Suprapubic skin (tissue), 4 donors: ENCODE data around the gene ARRB1. TPM values are rescaled to one million over a fixed set of nuclear protein-coding genes. Genes with fewer than 3 reads are reported as not detected.
A peak's percentile ranks its signal among the peaks of the same experiment; 100 is the strongest.

Experiments
- DNase-seq, 2 donors: peaks; one replicate each; pipeline ENCODE4 v3.0.0-alpha.2; 2019; ENCODE audit warnings: low spot score in 2 of 2
- H3K27ac ChIP-seq: fragments of 200-600 bp; sonication (generic); one replicate; pipeline ENCODE4 v1.5.1; 2019
- H3K27me3 ChIP-seq: fragments of 200-600 bp; sonication (generic); one replicate; pipeline ENCODE4 v1.5.1; 2019
- H3K36me3 ChIP-seq: fragments of 200-600 bp; sonication (generic); one replicate; pipeline ENCODE4 v1.5.1; 2019
- H3K4me1 ChIP-seq: fragments of 200-600 bp; sonication (generic); one replicate; pipeline ENCODE4 v1.5.1; 2019
- H3K4me3 ChIP-seq: fragments of 200-600 bp; sonication (generic); one replicate; pipeline ENCODE4 v1.5.1; 2019; ENCODE audit warnings: mild to moderate bottlenecking
- H3K9me3 ChIP-seq: fragments of 200-600 bp; sonication (generic); one replicate; pipeline ENCODE4 v1.5.1; 2019
- EP300 ChIP-seq: sonication (generic); formaldehyde crosslinking; IDR thresholded peaks from one replicate; pipeline ENCODE4 v1.6.1; 2017; ENCODE audit warnings: antibody characterized with exemption
- POLR2A ChIP-seq, 2 donors: fragments of 450-650 bp; IDR thresholded peaks; one replicate each; pipeline ENCODE4 v1.6.1; 2017; ENCODE audit warnings: antibody characterized with exemption in 2 of 2, mild to moderate bottlenecking in 2 of 2, moderate library complexity in 2 of 2
- POLR2AphosphoS5 ChIP-seq, 3 donors: sonication (generic); formaldehyde crosslinking; IDR thresholded peaks; one replicate each; pipeline ENCODE4 v1.6.1; 2017; ENCODE audit warnings: antibody characterized with exemption in 3 of 3
- WGBS: methylation state at CpG from one replicate; pipeline ENCODE4 v1.1.5; 2018; 5-methylcytosine and 5-hydroxymethylcytosine counted together
- total RNA-seq, 4 donors: library from RNA; depleted of rRNA; stranded (reverse); fragments of >200 nt; gene quantifications; one replicate each; pipeline ENCODE4 v1.1.0, GENCODE V29; 2016
- TF ChIP-seq, protein P1 (sequence below), 2 donors: fragments of 200-600 bp in 1 of 2; fragments of 450-650 bp in 1 of 2; sonication (generic) in 1 of 2; IDR thresholded peaks; one replicate each; pipeline ENCODE4 v1.5.1; 2016 to 2019; ENCODE audit warnings: antibody characterized with exemption in 2 of 2, mild to moderate bottlenecking in 1 of 2, moderate library complexity in 1 of 2

The ARRB1 gene
- total RNA-seq, 4 donors from 2014 or later = 24.8 to 57.2 (median 38.4) TPM

DNA sequence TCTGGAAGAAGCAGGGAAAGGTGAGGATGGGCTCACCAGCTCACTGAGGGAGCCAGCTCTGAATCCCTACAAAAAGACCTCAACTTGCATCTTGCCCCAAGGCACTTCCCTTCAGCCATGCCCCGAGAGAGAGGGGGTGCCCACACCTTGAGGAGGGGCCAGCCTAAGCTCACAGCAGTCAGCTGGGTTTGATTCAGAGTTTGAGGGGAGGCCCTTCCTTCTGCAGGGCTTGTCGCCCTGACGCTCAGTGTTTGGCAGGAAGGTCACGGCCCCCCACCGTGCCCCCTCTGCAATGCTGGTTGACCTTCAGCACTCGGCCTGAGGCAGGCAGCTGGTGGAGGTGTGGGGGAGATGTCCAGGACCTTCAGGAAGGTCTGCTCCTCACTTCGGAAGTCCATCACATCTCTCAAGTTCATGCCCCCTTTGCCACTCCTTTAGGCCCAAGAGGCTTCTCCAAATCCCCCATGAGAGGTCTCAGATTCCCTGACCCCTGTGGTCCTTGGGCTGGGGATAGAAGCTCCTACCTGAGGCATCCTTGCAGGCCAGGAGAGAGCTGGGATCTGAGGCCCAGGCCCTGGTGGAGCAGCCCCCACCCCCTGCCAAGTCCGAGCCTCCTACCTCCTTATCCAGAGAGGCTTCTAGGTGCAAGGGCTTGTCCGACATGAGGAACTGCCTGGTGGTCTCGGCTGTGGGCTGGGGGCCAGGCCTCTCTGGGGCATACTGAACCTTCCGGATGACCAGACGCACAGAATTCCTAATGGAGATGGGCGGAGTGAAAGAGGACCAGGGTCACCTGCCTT, 73.3 kb downstream of the ARRB1 start:
- Histone ChIP-seq H3K9me3 (no peaks in the 10 kb centered on the region), H3K27me3 (no peaks in the 10 kb centered on the region), H3K27ac (no peak overlapping the region), H3K4me3 (no peak overlapping the region), H3K4me1 (peaks cover 14% of the 10 kb centered on the region), H3K36me3 (peaks cover 68% of the 10 kb centered on the region)
- TF ChIP-seq, protein P1, sequence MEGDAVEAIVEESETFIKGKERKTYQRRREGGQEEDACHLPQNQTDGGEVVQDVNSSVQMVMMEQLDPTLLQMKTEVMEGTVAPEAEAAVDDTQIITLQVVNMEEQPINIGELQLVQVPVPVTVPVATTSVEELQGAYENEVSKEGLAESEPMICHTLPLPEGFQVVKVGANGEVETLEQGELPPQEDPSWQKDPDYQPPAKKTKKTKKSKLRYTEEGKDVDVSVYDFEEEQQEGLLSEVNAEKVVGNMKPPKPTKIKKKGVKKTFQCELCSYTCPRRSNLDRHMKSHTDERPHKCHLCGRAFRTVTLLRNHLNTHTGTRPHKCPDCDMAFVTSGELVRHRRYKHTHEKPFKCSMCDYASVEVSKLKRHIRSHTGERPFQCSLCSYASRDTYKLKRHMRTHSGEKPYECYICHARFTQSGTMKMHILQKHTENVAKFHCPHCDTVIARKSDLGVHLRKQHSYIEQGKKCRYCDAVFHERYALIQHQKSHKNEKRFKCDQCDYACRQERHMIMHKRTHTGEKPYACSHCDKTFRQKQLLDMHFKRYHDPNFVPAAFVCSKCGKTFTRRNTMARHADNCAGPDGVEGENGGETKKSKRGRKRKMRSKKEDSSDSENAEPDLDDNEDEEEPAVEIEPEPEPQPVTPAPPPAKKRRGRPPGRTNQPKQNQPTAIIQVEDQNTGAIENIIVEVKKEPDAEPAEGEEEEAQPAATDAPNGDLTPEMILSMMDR (IDR thresholded peaks at IDR 0.05) = no peak
- TF ChIP-seq EP300 (no peak), POLR2A (IDR thresholded peaks at IDR 0.05) (no peak), POLR2AphosphoS5 (IDR thresholded peaks at IDR 0.05) (no peak)
- DNase-seq = no peak
- 86% methylated on average over 12 of the region's 13 CpGs for WGBS

DNA sequence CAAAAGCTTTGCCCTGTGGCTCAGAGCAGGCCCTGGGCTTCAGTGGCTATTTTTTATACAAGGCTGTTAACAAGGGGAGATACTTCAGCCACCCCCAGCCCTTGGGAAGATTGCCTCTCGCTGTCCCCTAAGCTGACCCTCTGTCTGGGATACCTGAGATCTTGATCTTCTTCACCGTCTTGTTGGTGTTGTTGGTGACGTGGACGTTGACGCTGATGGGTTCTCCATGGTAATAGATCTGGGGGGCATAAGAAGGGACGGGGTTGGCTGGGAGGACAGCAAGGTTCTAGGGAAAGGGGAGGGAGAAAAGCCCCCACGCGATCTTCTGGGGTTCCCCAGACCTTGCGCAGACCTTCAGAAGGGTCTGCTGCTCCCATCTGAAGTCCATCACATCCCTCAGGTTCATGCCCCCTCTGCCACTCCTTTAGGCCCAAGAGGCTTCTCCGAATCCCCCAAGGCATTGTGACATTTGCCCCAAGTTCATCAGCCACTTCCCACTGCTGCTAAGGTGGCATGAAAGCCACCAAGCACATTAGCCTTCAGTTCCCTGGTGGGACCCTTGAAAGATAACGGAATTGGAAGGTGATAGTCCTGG, 74.2 kb downstream of the ARRB1 start:
- Histone ChIP-seq H3K27ac (no peak overlapping the region), H3K4me3 (no peak overlapping the region), H3K9me3 (no peaks in the 10 kb centered on the region), H3K4me1 (peaks cover 14% of the 10 kb centered on the region), H3K27me3 (no peaks in the 10 kb centered on the region), H3K36me3 (peaks cover 68% of the 10 kb centered on the region)
- 95% methylated on average over 11 of the region's 11 CpGs for WGBS
- no peak for TF ChIP-seq POLR2A (IDR thresholded peaks at IDR 0.05)
- no peak for TF ChIP-seq EP300
- TF ChIP-seq POLR2AphosphoS5 (IDR thresholded peaks at IDR 0.05) = no peak
- TF ChIP-seq, protein P1 (IDR thresholded peaks at IDR 0.05) = no peak
- DNase-seq = peak in 1 of 2 donors; percentile 28

DNA sequence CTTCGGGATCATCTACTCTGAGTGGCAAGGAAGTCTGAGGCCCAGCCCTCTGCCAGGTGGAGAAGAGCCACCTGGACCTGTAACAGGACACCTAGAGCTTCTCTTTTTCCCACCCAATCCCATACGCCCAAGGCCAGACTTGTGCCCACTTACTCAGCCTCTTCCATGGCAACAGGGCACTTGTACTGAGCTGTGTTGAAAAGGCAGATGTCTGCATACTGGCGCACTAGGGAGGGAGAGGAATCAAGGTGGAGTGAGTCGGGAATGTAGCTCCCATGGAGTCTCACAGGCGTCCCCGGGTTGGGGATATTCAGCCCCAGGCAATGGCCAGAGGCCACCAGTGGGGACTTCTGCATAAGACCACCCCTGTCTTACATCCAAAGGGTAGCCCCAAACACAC, 74.8 kb downstream of the ARRB1 start:
- H3K27me3 ChIP-seq = no peaks in the 10 kb centered on the region
- H3K4me1 ChIP-seq = peaks cover 14% of the 10 kb centered on the region
- H3K36me3 ChIP-seq = peaks cover 69% of the 10 kb centered on the region
- TF ChIP-seq, protein P1 (IDR thresholded peaks at IDR 0.05) = no peak
- TF ChIP-seq EP300 (no peak), POLR2A (IDR thresholded peaks at IDR 0.05) (no peak), POLR2AphosphoS5 (IDR thresholded peaks at IDR 0.05) (no peak)
- no peak overlapping the region for H3K27ac ChIP-seq
- 89% methylated on average over 6 of the region's 6 CpGs for WGBS
- H3K4me3 ChIP-seq = no peak overlapping the region
- no peaks in the 10 kb centered on the region for H3K9me3 ChIP-seq
- DNase-seq = peak in 1 of 2 donors; percentile 9

DNA sequence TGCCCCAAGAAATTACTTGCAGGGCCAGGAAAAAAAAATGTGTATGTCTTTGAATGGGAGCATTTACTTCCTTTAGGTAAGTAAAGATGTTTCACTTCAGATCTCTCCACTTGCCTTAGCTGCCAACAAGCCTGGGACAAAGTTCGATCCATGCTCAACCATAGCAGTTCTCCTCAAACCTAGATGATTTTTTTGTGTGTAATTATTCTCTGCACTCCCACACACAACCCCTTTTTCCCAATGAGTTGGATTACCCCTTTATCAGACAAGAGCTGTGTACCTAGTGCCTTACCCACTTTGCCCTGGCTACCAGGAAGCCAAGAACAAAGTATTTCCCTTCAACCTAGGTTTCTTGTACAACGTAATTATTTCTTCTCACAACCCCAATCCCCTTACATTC, 75.3 kb downstream of the ARRB1 start:
- Histone ChIP-seq H3K27ac (no peak overlapping the region), H3K4me3 (no peak overlapping the region), H3K36me3 (peaks cover 69% of the 10 kb centered on the region)

More for the DNA sequence above, 75.3 kb downstream of the ARRB1 start:
- 85% methylated on average over 2 of the region's 2 CpGs for WGBS
- no peaks in the 10 kb centered on the region for H3K27me3 ChIP-seq
- peak in 1 of 2 donors; percentile 9 for DNase-seq
- TF ChIP-seq, protein P1 (IDR thresholded peaks at IDR 0.05) = no peak
- TF ChIP-seq POLR2AphosphoS5 (IDR thresholded peaks at IDR 0.05) = no peak
- no peak for TF ChIP-seq EP300
- TF ChIP-seq POLR2A (IDR thresholded peaks at IDR 0.05) = no peak
- H3K9me3 ChIP-seq = no peaks in the 10 kb centered on the region
- H3K4me1 ChIP-seq = peaks cover 14% of the 10 kb centered on the region
